OCI-LY1 (cell line): ENCODE results near the gene LANCL2.

ENCODE experiments used
- H2AFZ ChIP-seq: fragments of 200-600 bp; sonication (generic), shearing (Covaris generic); 2 replicates; pipeline ENCODE4 v1.6.0; 2014; ENCODE audit warnings: antibody characterized with exemption, mild to moderate bottlenecking, low read length
- H3F3A ChIP-seq: fragments of 200-600 bp; sonication (generic), shearing (Covaris generic); 2 replicates; pipeline ENCODE4 v1.6.0; 2014; ENCODE audit warnings: mild to moderate bottlenecking, antibody characterized with exemption, low read length, moderate library complexity; ENCODE audit not compliant: insufficient read depth
- H3K27ac ChIP-seq: fragments of 200-600 bp; sonication (generic); 2 replicates; pipeline ENCODE4 v1.5.1; 2014; ENCODE audit warnings: low read length, mixed run types, mild to moderate bottlenecking, low read depth; ENCODE audit not compliant: poor library complexity, severe bottlenecking
- H3K27me3 ChIP-seq: fragments of 200-600 bp; sonication (generic); 2 replicates; pipeline ENCODE4 v1.6.0; 2014; ENCODE audit warnings: antibody characterized with exemption, mild to moderate bottlenecking, low read length, moderate library complexity; ENCODE audit not compliant: insufficient read depth
- H3K36me3 ChIP-seq: fragments of 200-600 bp; sonication (generic); 2 replicates; pipeline ENCODE4 v1.6.1; 2014; ENCODE audit warnings: mild to moderate bottlenecking, antibody characterized with exemption, low read length, moderate library complexity, mixed read lengths; ENCODE audit not compliant: insufficient read depth
- H3K4me1 ChIP-seq: fragments of 200-600 bp; sonication (generic); 2 replicates; pipeline ENCODE4 v1.5.1; 2014; ENCODE audit warnings: mild to moderate bottlenecking, low read length, moderate library complexity; ENCODE audit not compliant: insufficient read depth, severe bottlenecking
- H3K4me2 ChIP-seq: fragments of 200-600 bp; sonication (generic), shearing (Covaris generic); 2 replicates; pipeline ENCODE4 v1.6.1; 2014; ENCODE audit warnings: low read length
- H3K4me3 ChIP-seq: fragments of 200-600 bp; sonication (generic); 2 replicates; pipeline ENCODE4 v1.5.1; 2014; ENCODE audit warnings: low read length, low read depth, mild to moderate bottlenecking, mixed read lengths; ENCODE audit not compliant: poor library complexity, severe bottlenecking
- H3K79me2 ChIP-seq: fragments of 200-600 bp; shearing (Covaris generic); 2 replicates; pipeline ENCODE4 v1.6.1; 2016; ENCODE audit warnings: mixed run types, low read length, mixed read lengths; ENCODE audit not compliant: insufficient read depth
- H3K9ac ChIP-seq: fragments of 200-600 bp; sonication (generic), shearing (Covaris generic); 2 replicates; pipeline ENCODE4 v1.6.1; 2014; ENCODE audit warnings: mild to moderate bottlenecking, low read length, mixed read lengths
- H3K9me2 ChIP-seq: fragments of 200-600 bp; sonication (generic), shearing (Covaris generic); 2 replicates; pipeline ENCODE4 v1.6.1; 2014; ENCODE audit warnings: low read depth, mild to moderate bottlenecking, low read length, mixed read lengths
- H3K9me3 ChIP-seq: fragments of 200-600 bp; shearing (Covaris generic); 2 replicates; pipeline ENCODE4 v1.6.1; 2014; ENCODE audit warnings: low read length, mixed read lengths
- H4K20me1 ChIP-seq: fragments of 200-600 bp; sonication (generic), shearing (Covaris generic); 2 replicates; pipeline ENCODE4 v1.6.0; 2016; ENCODE audit warnings: mild to moderate bottlenecking, low read length; ENCODE audit not compliant: insufficient read depth
- EZH2 ChIP-seq: fragments of 200-600 bp; sonication (generic), shearing (Covaris generic); IDR thresholded peaks from 2 replicates; pipeline ENCODE4 v1.8.0; 2017; ENCODE audit warnings: borderline replicate concordance, mixed run types, mild to moderate bottlenecking, antibody characterized with exemption, low read length, moderate library complexity, mixed read lengths
- TF ChIP-seq, protein P1 (sequence below): fragments of 200-600 bp; sonication (generic), shearing (Covaris generic); IDR thresholded peaks from 2 replicates; pipeline ENCODE4 v1.5.1; 2017; ENCODE audit warnings: mild to moderate bottlenecking, antibody characterized with exemption, low read length, moderate library complexity, mixed read lengths

LANCL2 gene

GRCh38 chr7:55439627-55440026 lies 74.5 kb downstream of the LANCL2 start:
- H3K9me3 ChIP-seq, result no peaks in the 10 kb centered on the region
- H4K20me1 ChIP-seq, result no peaks in the 10 kb centered on the region
- H3K79me2 ChIP-seq, result no peaks in the 10 kb centered on the region
- no peaks in the 10 kb centered on the region for H3K9me2 ChIP-seq
- no peak overlapping the region for H3K4me2 ChIP-seq
- H3K9ac ChIP-seq, result no peak overlapping the region
- H3F3A ChIP-seq, result no peaks in the 10 kb centered on the region
- H2AFZ ChIP-seq, result no peak overlapping the region
- no peak overlapping the region for H3K27ac ChIP-seq
- H3K4me3 ChIP-seq, result no peak overlapping the region
- no peak for TF ChIP-seq EZH2
- TF ChIP-seq, protein P1, sequence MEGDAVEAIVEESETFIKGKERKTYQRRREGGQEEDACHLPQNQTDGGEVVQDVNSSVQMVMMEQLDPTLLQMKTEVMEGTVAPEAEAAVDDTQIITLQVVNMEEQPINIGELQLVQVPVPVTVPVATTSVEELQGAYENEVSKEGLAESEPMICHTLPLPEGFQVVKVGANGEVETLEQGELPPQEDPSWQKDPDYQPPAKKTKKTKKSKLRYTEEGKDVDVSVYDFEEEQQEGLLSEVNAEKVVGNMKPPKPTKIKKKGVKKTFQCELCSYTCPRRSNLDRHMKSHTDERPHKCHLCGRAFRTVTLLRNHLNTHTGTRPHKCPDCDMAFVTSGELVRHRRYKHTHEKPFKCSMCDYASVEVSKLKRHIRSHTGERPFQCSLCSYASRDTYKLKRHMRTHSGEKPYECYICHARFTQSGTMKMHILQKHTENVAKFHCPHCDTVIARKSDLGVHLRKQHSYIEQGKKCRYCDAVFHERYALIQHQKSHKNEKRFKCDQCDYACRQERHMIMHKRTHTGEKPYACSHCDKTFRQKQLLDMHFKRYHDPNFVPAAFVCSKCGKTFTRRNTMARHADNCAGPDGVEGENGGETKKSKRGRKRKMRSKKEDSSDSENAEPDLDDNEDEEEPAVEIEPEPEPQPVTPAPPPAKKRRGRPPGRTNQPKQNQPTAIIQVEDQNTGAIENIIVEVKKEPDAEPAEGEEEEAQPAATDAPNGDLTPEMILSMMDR, result no peak
- no peaks in the 10 kb centered on the region for H3K36me3 ChIP-seq
- no peaks in the 10 kb centered on the region for H3K27me3 ChIP-seq
- no peaks in the 10 kb centered on the region for H3K4me1 ChIP-seq

- no peak overlapping the region for H3K4me3 ChIP-seq
- TF ChIP-seq, protein P1, result no peak
- no peak for TF ChIP-seq EZH2
- H4K20me1 ChIP-seq, result no peaks in the 10 kb centered on the region
- no peaks in the 10 kb centered on the region for H3K79me2 ChIP-seq
- no peaks in the 10 kb centered on the region for H3K36me3 ChIP-seq
- no peaks in the 10 kb centered on the region for H3F3A ChIP-seq
- H2AFZ ChIP-seq, result no peak overlapping the region
- no peak overlapping the region for H3K4me2 ChIP-seq
- H3K27me3 ChIP-seq, result no peaks in the 10 kb centered on the region
- no peak overlapping the region for H3K9ac ChIP-seq
- no peaks in the 10 kb centered on the region for H3K9me3 ChIP-seq
- H3K4me1 ChIP-seq, result no peaks in the 10 kb centered on the region
- no peak overlapping the region for H3K27ac ChIP-seq
- H3K9me2 ChIP-seq, result no peaks in the 10 kb centered on the region
These were observed 75.0 kb downstream of the LANCL2 start for GRCh38 chr7:55440040-55440690.

DNA sequence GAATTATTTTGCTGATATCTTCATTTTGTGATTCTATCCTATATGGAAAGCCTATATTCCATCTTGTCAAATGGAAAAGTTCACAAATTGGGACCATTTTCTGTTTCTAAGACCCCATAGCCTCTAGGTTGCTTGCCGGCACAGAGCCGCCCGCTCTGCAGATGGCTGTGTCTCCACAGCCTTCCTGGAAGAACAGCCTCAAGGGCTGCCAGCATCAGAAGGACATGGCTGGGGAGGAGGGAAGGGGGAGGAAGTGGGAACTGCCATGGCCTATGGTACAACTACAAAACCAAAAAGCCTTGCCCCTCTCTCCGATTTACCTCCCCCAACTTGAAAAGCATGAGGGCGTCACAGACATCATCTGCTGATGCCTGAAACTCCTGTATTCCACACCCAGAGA lies 75.9 kb downstream of the LANCL2 start:
- Histone ChIP-seq H3K9me3 (no peaks in the 10 kb centered on the region), H2AFZ (no peak overlapping the region), H3K27me3 (no peaks in the 10 kb centered on the region), H4K20me1 (no peaks in the 10 kb centered on the region), H3K4me2 (no peak overlapping the region), H3K9ac (no peak overlapping the region), H3K9me2 (no peaks in the 10 kb centered on the region), H3K27ac (no peak overlapping the region), H3K79me2 (no peaks in the 10 kb centered on the region), H3K36me3 (no peaks in the 10 kb centered on the region), H3K4me1 (no peaks in the 10 kb centered on the region), H3K4me3 (no peak overlapping the region), H3F3A (no peaks in the 10 kb centered on the region)
- TF ChIP-seq, protein P1, result no peak
- TF ChIP-seq EZH2, result no peak
